Body of pancreas (tissue), 4 donors: ENCODE results near the gene TMEM135. TPM values are rescaled to one million over a fixed set of nuclear protein-coding genes. Genes with fewer than 3 reads are reported as not detected.

Experiments used
- ATAC-seq: fragments of 150-250 bp; one replicate; pipeline ENCODE4 v1.9.1; 2016
- DNase-seq, 4 donors: peaks; one replicate each; pipeline ENCODE4 v3.0.0-alpha.2; 2019
- H3K27ac ChIP-seq, 4 donors: fragments of 200-600 bp; sonication (generic); 1 replicate in 3 of 4; 2 replicates in 1 of 4; pipeline versions ENCODE4 v1.5.1 to v1.6.1; 2016 to 2019; ENCODE audit warnings: mild to moderate bottlenecking in 1 of 4, mixed read lengths in 1 of 4, moderate library complexity in 1 of 4
- H3K27me3 ChIP-seq, 2 donors: fragments of 200-600 bp; sonication (generic); one replicate each; pipeline ENCODE4 v1.6.0; 2016; ENCODE audit warnings: mild to moderate bottlenecking in 1 of 2
- H3K36me3 ChIP-seq, 2 donors: fragments of 200-600 bp; sonication (generic); replicated peaks in 1 of 2; 2 replicates each; pipeline ENCODE4 v1.5.1; 2016; ENCODE audit warnings: low read depth in 2 of 2; ENCODE audit not compliant: insufficient read depth in 1 of 2
- H3K4me1 ChIP-seq: fragments of 200-600 bp; sonication (generic); one replicate; pipeline ENCODE4 v1.6.0; 2016
- H3K4me3 ChIP-seq, 2 donors: fragments of 200-600 bp; sonication (generic); 1 replicate in 1 of 2; 2 replicates in 1 of 2; pipeline ENCODE4 v1.5.1; 2016 to 2019
- H3K9me3 ChIP-seq, 3 donors: fragments of 200-600 bp; sonication (generic); 1 replicate in 2 of 3; 2 replicates in 1 of 3; pipeline ENCODE4 v1.5.1; 2016
- CTCF ChIP-seq, 7 experiments: fragments of 450-650 bp in 4 of 7; fragments of 200-600 bp in 3 of 7; sonication (generic) in 3 of 7; IDR thresholded peaks; one replicate each; pipeline ENCODE4 v1.5.1; 2016 to 2019; ENCODE audit warnings: antibody characterized with exemption in 7 of 7
- POLR2A ChIP-seq, 3 donors: fragments of 450-650 bp; IDR thresholded peaks; one replicate each; pipeline ENCODE4 v1.6.1; 2016; ENCODE audit warnings: antibody characterized with exemption in 3 of 3, mild to moderate bottlenecking in 2 of 3
- WGBS, 2 donors: methylation state at CpG; one replicate each; pipeline ENCODE4 v1.1.5; 2017; 5-methylcytosine and 5-hydroxymethylcytosine counted together
- intact Hi-C: fragments of 100-400 bp; cut with DNase I; formaldehyde crosslinking; loops from one replicate; pipeline ENCODE4 v1.15.1; 2023
- total RNA-seq, 2 donors: library from RNA; depleted of rRNA; stranded (reverse); fragments of >200 nt; gene quantifications; one replicate each; pipeline ENCODE4 v1.1.0, GENCODE V29; 2016

Gene TMEM135
- total RNA-seq, 2 donors from 2014 or later: 11.2 to 20.1 TPM

GRCh38 chr11:87203907-87204602 lies 166.3 kb downstream of the TMEM135 start:
- 70 to 71% methylated on average over 5 of the region's 5 CpGs for WGBS, 2 donors
- intact Hi-C loops: no loop called here
- Histone ChIP-seq H3K27ac (no peak overlapping the region), H3K27me3 (no peaks in the 10 kb centered on the region), H3K4me1 (no peaks in the 10 kb centered on the region), H3K4me3 (no peak overlapping the region), H3K9me3 (no peaks in the 10 kb centered on the region), H3K36me3 (no peaks in the 10 kb centered on the region)
- ATAC-seq (no peak), DNase-seq (no peak)
- no peak for TF ChIP-seq POLR2A (IDR thresholded peaks at IDR 0.05)
- TF ChIP-seq CTCF (IDR thresholded peaks at IDR 0.05): no peak

GRCh38 chr11:87212891-87213290 lies 175.2 kb downstream of the TMEM135 start:
- no peaks in the 10 kb centered on the region for H3K27me3 ChIP-seq
- no peaks in the 10 kb centered on the region for H3K4me1 ChIP-seq
- TF ChIP-seq CTCF (IDR thresholded peaks at IDR 0.05): no peak
- TF ChIP-seq POLR2A (IDR thresholded peaks at IDR 0.05): no peak
- DNase-seq (no peak), ATAC-seq (no peak)
- 97% methylated on average over 1 of the region's 1 CpG for WGBS, 2 donors
- intact Hi-C loops: no loop called here
- H3K4me3 ChIP-seq: no peak overlapping the region
- no peaks in the 10 kb centered on the region for H3K36me3 ChIP-seq
- no peaks in the 10 kb centered on the region for H3K9me3 ChIP-seq
- no peak overlapping the region for H3K27ac ChIP-seq

- Histone ChIP-seq H3K9me3 (no peaks in the 10 kb centered on the region), H3K4me1 (no peaks in the 10 kb centered on the region), H3K36me3 (no peaks in the 10 kb centered on the region), H3K27me3 (no peaks in the 10 kb centered on the region), H3K4me3 (no peak overlapping the region), H3K27ac (no peak overlapping the region)
- DNase-seq (no peak), ATAC-seq (no peak)
- TF ChIP-seq POLR2A (IDR thresholded peaks at IDR 0.05): no peak
- no peak for TF ChIP-seq CTCF (IDR thresholded peaks at IDR 0.05)
- 80 to 87% methylated on average over 2 of the region's 2 CpGs for WGBS, 2 donors
- intact Hi-C loops: no loop called here
Measured at GRCh38 chr11:87213444-87213843, 175.7 kb downstream of the TMEM135 start.

GRCh38 chr11:87215236-87215635 lies 177.5 kb downstream of the TMEM135 start:
- no peak for DNase-seq
- WGBS, 2 donors: 86 to 100% methylated on average over 1 of the region's 1 CpG
- H3K27me3 ChIP-seq: no peaks in the 10 kb centered on the region
- ATAC-seq: no peak
- H3K36me3 ChIP-seq: no peaks in the 10 kb centered on the region
- no peak overlapping the region for H3K4me3 ChIP-seq
- no peak for TF ChIP-seq POLR2A (IDR thresholded peaks at IDR 0.05)
- TF ChIP-seq CTCF (IDR thresholded peaks at IDR 0.05): no peak
- intact Hi-C loops: no loop called here
- no peak overlapping the region for H3K27ac ChIP-seq
- no peaks in the 10 kb centered on the region for H3K4me1 ChIP-seq
- H3K9me3 ChIP-seq: no peaks in the 10 kb centered on the region

- 91 to 95% methylated on average over 4 of the region's 4 CpGs for WGBS, 2 donors
- TF ChIP-seq POLR2A (IDR thresholded peaks at IDR 0.05) (no peak), CTCF (IDR thresholded peaks at IDR 0.05) (no peak)
- intact Hi-C loops: no loop called here
- DNase-seq: no peak
- H3K4me1 ChIP-seq: no peaks in the 10 kb centered on the region
- no peak overlapping the region for H3K4me3 ChIP-seq
- ATAC-seq: no peak
- H3K9me3 ChIP-seq: no peaks in the 10 kb centered on the region
- no peaks in the 10 kb centered on the region for H3K27me3 ChIP-seq
- H3K27ac ChIP-seq: no peak overlapping the region
- no peaks in the 10 kb centered on the region for H3K36me3 ChIP-seq
Measured at GRCh38 chr11:87219266-87219665, 181.5 kb downstream of the TMEM135 start.
